Stimulated activated naive CD4-positive, alpha-beta T cell treated with Interleukin-2 at 50 U/mL for 16 hours (primary cell): ENCODE measurements around the gene LILRB2.
"Not testable (repeated sequence)": the region's sequence is repeated elsewhere in the genome, so short reads cannot be mapped to it uniquely, and the experiment has no call there.

Experiments used
- DNase-seq: peaks from one replicate; lab custom pipeline; 2025; lab: John Stamatoyannopoulos, UW

The LILRB2 gene

GRCh38 chr19:54272181-54272580, 8.7 kb downstream of the LILRB2 start:
- DNase-seq, result not testable (repeated sequence)

- DNase-seq, result not testable (repeated sequence)
These were observed 9.3 kb downstream of the LILRB2 start for GRCh38 chr19:54271587-54271986.

GRCh38 chr19:54271106-54271505, 9.8 kb downstream of the LILRB2 start:
- no peak for DNase-seq

GRCh38 chr19:54268936-54269335, 12.0 kb downstream of the LILRB2 start:
- DNase-seq, result no peak

GRCh38 chr19:54266133-54266532, 14.8 kb downstream of the LILRB2 start:
- DNase-seq, result peak; percentile 57

GRCh38 chr19:54262470-54262869, 18.4 kb downstream of the LILRB2 start:
- no peak for DNase-seq

- DNase-seq, result no peak
These were observed 18.8 kb downstream of the LILRB2 start for GRCh38 chr19:54262066-54262465.

- DNase-seq, result no peak
These were observed 23.8 kb downstream of the LILRB2 start, which contains the start of gene LILRB5 for GRCh38 chr19:54257116-54257480. LILRB5 (minus strand) TSS chr19:54257273; CDS start chr19:54257193, 80 bp downstream.

- DNase-seq, result no peak
These were observed 24.4 kb downstream of the LILRB2 start for GRCh38 chr19:54256250-54257115.

- DNase-seq, result no peak
These were observed 25.7 kb downstream of the LILRB2 start for GRCh38 chr19:54255105-54255775.

GRCh38 chr19:54254195-54254906, 26.6 kb downstream of the LILRB2 start:
- DNase-seq, result no peak

GRCh38 chr19:54253331-54254194, 27.3 kb downstream of the LILRB2 start:
- DNase-seq, result no peak

GRCh38 chr19:54252845-54253244, 28.1 kb downstream of the LILRB2 start:
- no peak for DNase-seq

- DNase-seq, result no peak
These were observed 28.7 kb downstream of the LILRB2 start for GRCh38 chr19:54252243-54252642.

- DNase-seq, result peak; percentile 20
These were observed 32.8 kb downstream of the LILRB2 start for GRCh38 chr19:54248016-54248601.

GRCh38 chr19:54247106-54247930, 33.6 kb downstream of the LILRB2 start:
- no peak for DNase-seq

GRCh38 chr19:54245936-54246335, 35.0 kb downstream of the LILRB2 start:
- DNase-seq, result no peak

- DNase-seq, result not testable (repeated sequence)
These were observed 37.1 kb downstream of the LILRB2 start for GRCh38 chr19:54243809-54244208.

GRCh38 chr19:54242646-54243045, 38.3 kb downstream of the LILRB2 start, which contains the start of gene LILRA6:
LILRA6 (minus strand) TSS chr19:54242790.
- not testable (repeated sequence) for DNase-seq

GRCh38 chr19:54242234-54242633, 38.7 kb downstream of the LILRB2 start:
- not testable (repeated sequence) for DNase-seq
